Lower lobe of right lung (tissue), 2 donors: Measurements from ENCODE around the gene DLD. TPM values are rescaled to one million over a fixed set of nuclear protein-coding genes. Genes with fewer than 3 reads are reported as not detected.

Source experiments
- ATAC-seq, 2 donors: fragments of 200-7000 bp; cut with Tn5 transposase; one replicate each; pipeline ENCODE4 v1.9.1; 2020 to 2022; ENCODE audit warnings: mild to moderate bottlenecking in 2 of 2, moderate library complexity in 2 of 2
- DNase-seq: peaks from one replicate; pipeline ENCODE4 v3.0.0-alpha.2; 2020
- H3K27ac ChIP-seq: fragments of 200-600 bp; one replicate; pipeline ENCODE4 v1.8.0; 2022
- H3K27me3 ChIP-seq: fragments of 200-600 bp; one replicate; pipeline ENCODE4 v1.8.0; 2022; ENCODE audit warnings: low read depth
- H3K36me3 ChIP-seq: fragments of 200-600 bp; one replicate; pipeline ENCODE4 v1.8.0; 2022; ENCODE audit warnings: mild to moderate bottlenecking
- H3K4me1 ChIP-seq: fragments of 200-600 bp; one replicate; pipeline ENCODE4 v1.8.0; 2022
- H3K4me3 ChIP-seq: fragments of 200-600 bp; one replicate; pipeline ENCODE4 v1.8.0; 2022; ENCODE audit warnings: mild to moderate bottlenecking
- H3K9me3 ChIP-seq: fragments of 200-600 bp; one replicate; pipeline ENCODE4 v1.8.0; 2022
- intact Hi-C: fragments of 100-400 bp; cut with DNase I; formaldehyde crosslinking; loops from one replicate; pipeline ENCODE4 v1.11.0; 2022
- total RNA-seq: library from RNA; stranded (reverse); fragmentation: NEBNext Ultra II Directional; extraction: Animal tissue kit (Norgen Biotek cat#: 25700); gene quantifications from one replicate; pipeline ENCODE4 v1.2.1, GENCODE V29; 2021
- TF ChIP-seq, protein P1 (sequence below): fragments of 200-600 bp; IDR thresholded peaks from one replicate; pipeline ENCODE4 v1.8.0; 2022; ENCODE audit warnings: antibody characterized with exemption, mild to moderate bottlenecking
- donor health status: DM: no; HTN: yes; CAD: no; lungs with severe emphysema.

Gene DLD
- total RNA-seq, 1 donor from 2014 or later: 64.1 TPM

DNA sequence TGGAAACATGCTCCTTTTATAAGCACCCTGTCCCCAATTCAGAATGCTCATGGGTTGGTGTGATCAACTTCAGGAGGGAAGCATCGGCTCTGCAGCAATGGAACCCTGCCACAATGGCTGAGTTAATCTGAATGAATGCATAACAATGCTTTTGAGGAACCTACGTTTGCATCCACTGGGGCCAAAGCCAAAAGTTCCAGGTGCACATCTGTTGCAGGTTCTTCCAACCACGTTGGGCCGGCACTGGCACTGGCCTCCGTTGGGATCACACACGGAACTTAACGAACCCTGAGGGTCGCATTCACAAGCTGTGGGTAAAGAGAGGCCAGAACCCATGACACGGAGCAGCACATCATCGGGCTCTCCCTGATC is 68.5 kb downstream of the DLD start:
- intact Hi-C loops: no loop called here
- ATAC-seq (no peak), DNase-seq (no peak)
- TF ChIP-seq, protein P1, sequence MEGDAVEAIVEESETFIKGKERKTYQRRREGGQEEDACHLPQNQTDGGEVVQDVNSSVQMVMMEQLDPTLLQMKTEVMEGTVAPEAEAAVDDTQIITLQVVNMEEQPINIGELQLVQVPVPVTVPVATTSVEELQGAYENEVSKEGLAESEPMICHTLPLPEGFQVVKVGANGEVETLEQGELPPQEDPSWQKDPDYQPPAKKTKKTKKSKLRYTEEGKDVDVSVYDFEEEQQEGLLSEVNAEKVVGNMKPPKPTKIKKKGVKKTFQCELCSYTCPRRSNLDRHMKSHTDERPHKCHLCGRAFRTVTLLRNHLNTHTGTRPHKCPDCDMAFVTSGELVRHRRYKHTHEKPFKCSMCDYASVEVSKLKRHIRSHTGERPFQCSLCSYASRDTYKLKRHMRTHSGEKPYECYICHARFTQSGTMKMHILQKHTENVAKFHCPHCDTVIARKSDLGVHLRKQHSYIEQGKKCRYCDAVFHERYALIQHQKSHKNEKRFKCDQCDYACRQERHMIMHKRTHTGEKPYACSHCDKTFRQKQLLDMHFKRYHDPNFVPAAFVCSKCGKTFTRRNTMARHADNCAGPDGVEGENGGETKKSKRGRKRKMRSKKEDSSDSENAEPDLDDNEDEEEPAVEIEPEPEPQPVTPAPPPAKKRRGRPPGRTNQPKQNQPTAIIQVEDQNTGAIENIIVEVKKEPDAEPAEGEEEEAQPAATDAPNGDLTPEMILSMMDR: no peak
- no peaks in the 10 kb centered on the region for H3K27me3 ChIP-seq
- peaks cover 12% of the 10 kb centered on the region for H3K4me1 ChIP-seq
- H3K36me3 ChIP-seq: peaks cover 79% of the 10 kb centered on the region
- H3K27ac ChIP-seq: no peak overlapping the region
- no peak overlapping the region for H3K4me3 ChIP-seq
- no peaks in the 10 kb centered on the region for H3K9me3 ChIP-seq

DNA sequence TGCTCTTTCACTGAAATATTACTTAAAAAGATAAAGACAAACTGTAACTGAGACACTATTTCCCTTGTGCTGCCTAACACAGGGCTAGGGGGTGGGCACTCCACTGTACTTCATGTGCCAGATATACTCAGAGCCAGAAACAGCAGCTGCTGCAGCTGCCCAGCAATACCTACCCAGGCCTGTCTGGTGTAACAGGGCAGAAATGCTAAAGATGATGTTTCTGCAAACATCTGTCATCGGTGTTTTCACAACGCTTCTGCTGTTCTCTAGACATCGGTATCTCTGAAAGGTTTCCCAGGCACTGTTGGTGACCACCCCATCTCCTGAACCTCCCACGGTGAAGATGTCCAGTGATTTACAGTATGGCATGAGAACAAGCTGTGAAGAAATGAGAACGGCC is 69.3 kb downstream of the DLD start:
- DNase-seq (no peak), ATAC-seq (no peak)
- TF ChIP-seq, protein P1: no peak
- Histone ChIP-seq H3K4me3 (no peak overlapping the region), H3K36me3 (peaks cover 77% of the 10 kb centered on the region), H3K27ac (no peak overlapping the region), H3K4me1 (peaks cover 12% of the 10 kb centered on the region), H3K9me3 (no peaks in the 10 kb centered on the region), H3K27me3 (no peaks in the 10 kb centered on the region)
- intact Hi-C loops: no loop called here

DNA sequence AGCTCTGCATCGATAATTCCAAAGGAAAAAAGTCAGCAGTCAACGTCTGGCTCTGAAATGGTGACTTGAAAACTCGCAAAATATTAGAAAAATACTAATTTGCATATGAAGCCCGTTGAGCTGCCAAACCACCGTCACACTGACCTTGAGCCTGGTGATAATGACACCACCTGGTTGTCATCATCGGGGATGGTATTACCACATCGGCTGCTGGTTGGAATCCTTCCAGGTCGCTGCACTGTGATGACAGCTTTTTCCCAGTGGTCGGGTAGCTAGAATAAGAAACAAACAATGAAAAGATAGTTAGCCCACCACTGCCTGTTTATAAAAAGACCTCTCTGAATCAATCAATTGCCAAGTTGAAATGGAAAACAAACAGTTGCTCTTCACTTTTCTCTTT is 70.4 kb downstream of the DLD start:
- TF ChIP-seq, protein P1: no peak
- Histone ChIP-seq H3K4me3 (no peak overlapping the region), H3K9me3 (no peaks in the 10 kb centered on the region), H3K27me3 (no peaks in the 10 kb centered on the region), H3K4me1 (peaks cover 15% of the 10 kb centered on the region), H3K36me3 (peaks cover 74% of the 10 kb centered on the region), H3K27ac (peak overlapping the region; percentile 14)
- intact Hi-C loops: no loop called here
- DNase-seq: no peak
- no peak for ATAC-seq

DNA sequence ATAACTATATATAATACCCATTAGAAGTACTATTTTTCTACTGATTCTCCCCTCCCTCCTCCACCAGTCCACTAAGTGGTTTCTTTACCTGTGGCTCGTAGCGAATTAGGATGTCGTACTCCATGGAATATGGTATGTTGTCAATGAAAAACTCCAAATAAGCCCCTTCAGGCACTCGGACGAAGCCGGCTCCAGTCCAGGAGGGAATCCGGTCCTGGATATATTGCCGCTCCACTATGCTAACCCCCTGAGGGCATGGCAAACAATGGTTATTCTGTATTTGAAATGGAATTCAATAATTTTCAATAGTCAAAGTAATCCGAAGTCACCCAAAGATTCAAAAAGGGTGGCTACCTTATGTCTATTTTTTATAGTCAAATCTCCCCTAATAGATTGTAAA is 71.8 kb downstream of the DLD start:
- H3K27me3 ChIP-seq: no peaks in the 10 kb centered on the region
- H3K4me3 ChIP-seq: no peak overlapping the region
- H3K27ac ChIP-seq: no peak overlapping the region
- intact Hi-C loops: no loop called here
- ATAC-seq: no peak
- no peak for DNase-seq
- TF ChIP-seq, protein P1: no peak
- H3K4me1 ChIP-seq: peaks cover 26% of the 10 kb centered on the region
- H3K36me3 ChIP-seq: peaks cover 69% of the 10 kb centered on the region
- no peaks in the 10 kb centered on the region for H3K9me3 ChIP-seq

DNA sequence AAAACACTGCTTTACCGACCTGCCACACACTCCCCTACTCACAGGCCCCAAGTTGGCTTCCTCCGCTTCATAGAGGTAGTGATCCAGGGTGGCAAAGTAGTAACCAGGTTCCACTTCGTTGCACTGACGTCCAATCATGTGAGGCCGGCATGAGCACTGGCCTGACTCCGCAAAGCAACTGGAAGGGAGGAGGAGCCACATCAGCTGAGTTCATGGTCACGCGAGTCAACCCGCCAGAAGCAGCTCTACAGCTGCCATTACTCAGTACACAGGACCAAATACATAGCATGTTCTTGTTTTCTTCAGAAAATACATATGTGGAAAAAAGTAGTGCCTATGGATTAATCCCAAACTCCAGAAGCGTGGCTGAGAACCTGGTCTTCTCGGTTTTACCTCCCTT is 73.5 kb downstream of the DLD start:
- intact Hi-C loops: no loop called here
- no peak for ATAC-seq

More for the DNA sequence above, 73.5 kb downstream of the DLD start:
- H3K27me3 ChIP-seq: no peaks in the 10 kb centered on the region
- no peaks in the 10 kb centered on the region for H3K9me3 ChIP-seq
- H3K27ac ChIP-seq: no peak overlapping the region
- TF ChIP-seq, protein P1: no peak
- no peak for DNase-seq
- peaks cover 22% of the 10 kb centered on the region for H3K4me1 ChIP-seq
- H3K4me3 ChIP-seq: no peak overlapping the region
- peaks cover 57% of the 10 kb centered on the region for H3K36me3 ChIP-seq
